Hepatocyte (in vitro differentiated cells): ENCODE results near the gene SLC6A11. TPM values are rescaled to one million over a fixed set of nuclear protein-coding genes. Genes with fewer than 3 reads are reported as not detected.

Source experiments
- DNase-seq: peaks from one replicate; pipeline ENCODE4 v3.0.0-alpha.2; 2016; ENCODE audit warnings: low spot score
- H2AFZ ChIP-seq: fragments of 200-600 bp; sonication (generic); 2 replicates; pipeline ENCODE4 v1.6.0; 2016; ENCODE audit warnings: antibody characterized with exemption, mild to moderate bottlenecking
- H3K27ac ChIP-seq: fragments of 200-600 bp; sonication (generic); 2 replicates; pipeline ENCODE4 v1.5.1; 2016; ENCODE audit warnings: mild to moderate bottlenecking
- H3K27me3 ChIP-seq: fragments of 200-600 bp; sonication (generic); 2 replicates; pipeline ENCODE4 v1.6.1; 2016
- H3K36me3 ChIP-seq: fragments of 200-600 bp; sonication (generic); replicated peaks from 2 replicates; pipeline ENCODE4 v1.5.1; 2016; ENCODE audit warnings: low read depth; ENCODE audit not compliant: insufficient read depth
- H3K4me1 ChIP-seq: fragments of 200-600 bp; sonication (generic); 2 replicates; pipeline ENCODE4 v1.5.1; 2016; ENCODE audit warnings: mild to moderate bottlenecking, moderate library complexity; ENCODE audit not compliant: insufficient read depth
- H3K4me2 ChIP-seq: fragments of 200-600 bp; sonication (generic); 2 replicates; pipeline ENCODE4 v1.6.0; 2016
- H3K4me3 ChIP-seq: fragments of 200-600 bp; sonication (generic); 2 replicates; pipeline ENCODE4 v1.5.1; 2016; ENCODE audit warnings: mild to moderate bottlenecking
- H3K79me2 ChIP-seq: fragments of 200-600 bp; sonication (generic); 2 replicates; pipeline ENCODE4 v1.6.0; 2017; ENCODE audit warnings: mild to moderate bottlenecking
- H3K9me2 ChIP-seq: fragments of 200-600 bp; sonication (generic); replicated peaks from 2 replicates; pipeline ENCODE4 v1.6.0; 2017; ENCODE audit warnings: mild to moderate bottlenecking; ENCODE audit not compliant: insufficient read depth
- H3K9me3 ChIP-seq: fragments of 200-600 bp; sonication (generic); 2 replicates; pipeline ENCODE4 v1.5.1; 2016; ENCODE audit warnings: low read depth, mild to moderate bottlenecking
- H4K20me1 ChIP-seq: fragments of 200-600 bp; sonication (generic); 2 replicates; pipeline ENCODE4 v1.6.0; 2016; ENCODE audit warnings: mild to moderate bottlenecking; ENCODE audit not compliant: insufficient read depth, poor library complexity, severe bottlenecking
- CTCF ChIP-seq: fragments of 200-600 bp; sonication (generic); IDR thresholded peaks from 2 replicates; pipeline ENCODE4 v1.5.1; 2016; ENCODE audit warnings: antibody characterized with exemption, mild to moderate bottlenecking; ENCODE audit not compliant: poor library complexity
- EZH2 ChIP-seq: fragments of 200-600 bp; sonication (generic); IDR thresholded peaks from 2 replicates; pipeline ENCODE4 v1.6.1; 2016; ENCODE audit warnings: antibody characterized with exemption, mild to moderate bottlenecking, borderline replicate concordance
- EZH2phosphoT487 ChIP-seq: fragments of 200-600 bp; sonication (generic); IDR thresholded peaks from one replicate; pipeline ENCODE4 v1.6.1; 2018; ENCODE audit warnings: antibody characterized with exemption, mild to moderate bottlenecking, low read depth, moderate library complexity; ENCODE audit not compliant: unreplicated experiment, severe bottlenecking
- WGBS: methylation state at CpG from one replicate; pipeline ENCODE4 v1.1.6; 2016; ENCODE audit warnings: low lambda C conversion rate; ENCODE audit errors: missing lambda C conversion rate; 5-methylcytosine and 5-hydroxymethylcytosine counted together
- polyA plus RNA-seq: library from polyadenylated mRNA; unstranded; fragments of >200 nt; fragmentation: Nextera tagmentation; extraction: Ambion mirVana; gene quantifications from 2 replicates; pipeline ENCODE4 v1.2.1, GENCODE V29; 2016
- total RNA-seq: library from RNA; depleted of rRNA; stranded (reverse); fragments of >200 nt; gene quantifications from 2 replicates; pipeline ENCODE4 v1.2.3, GENCODE V29; 2014

SLC6A11 gene
- total and polyA plus RNA-seq, 2 experiments from 2014 or later = 1.5 to 1.7 TPM

- no peaks in the 10 kb centered on the region for H4K20me1 ChIP-seq
- H3K27ac ChIP-seq = no peak overlapping the region
- no peaks in the 10 kb centered on the region for H3K36me3 ChIP-seq
- 39% methylated on average over 8 of the region's 8 CpGs for WGBS
- H3K79me2 ChIP-seq = no peaks in the 10 kb centered on the region
- H3K4me1 ChIP-seq = no peaks in the 10 kb centered on the region
- peaks cover 2% of the 10 kb centered on the region for H3K27me3 ChIP-seq
- no peaks in the 10 kb centered on the region for H3K9me3 ChIP-seq
- H3K4me2 ChIP-seq = no peak overlapping the region
- H3K4me3 ChIP-seq = no peak overlapping the region
- TF ChIP-seq EZH2 (no peak), CTCF (peak; percentile 83), EZH2phosphoT487 (no peak)
- H3K9me2 ChIP-seq = no peaks in the 10 kb centered on the region
- peak; percentile 82 for DNase-seq
- no peak overlapping the region for H2AFZ ChIP-seq
Measured at GRCh38 chr3:10945683-10946287, 129.8 kb downstream of the SLC6A11 start.

GRCh38 chr3:10946526-10946925 is 130.5 kb downstream of the SLC6A11 start:
- no peak overlapping the region for H2AFZ ChIP-seq

GRCh38 chr3:10948326-10948725 is 132.3 kb downstream of the SLC6A11 start:
- Histone ChIP-seq H3K36me3 (no peaks in the 10 kb centered on the region), H3K4me2 (no peak overlapping the region), H3K27ac (no peak overlapping the region), H4K20me1 (no peaks in the 10 kb centered on the region), H3K4me1 (no peaks in the 10 kb centered on the region), H3K4me3 (no peak overlapping the region), H3K9me3 (no peaks in the 10 kb centered on the region), H3K9me2 (no peaks in the 10 kb centered on the region), H2AFZ (no peak overlapping the region), H3K27me3 (peaks cover 2% of the 10 kb centered on the region), H3K79me2 (no peaks in the 10 kb centered on the region)
- no peak for TF ChIP-seq CTCF
- TF ChIP-seq EZH2phosphoT487 = no peak
- TF ChIP-seq EZH2 = no peak
- WGBS = 85% methylated on average over 6 of the region's 6 CpGs
- DNase-seq = no peak

More at GRCh38 chr3:10946526-10946925, 130.5 kb downstream of the SLC6A11 start:
- H3K4me3 ChIP-seq = no peak overlapping the region
- no peaks in the 10 kb centered on the region for H3K9me2 ChIP-seq
- WGBS = 57% methylated on average over 8 of the region's 8 CpGs
- no peaks in the 10 kb centered on the region for H3K79me2 ChIP-seq
- H3K36me3 ChIP-seq = no peaks in the 10 kb centered on the region
- no peaks in the 10 kb centered on the region for H3K4me1 ChIP-seq
- H3K27me3 ChIP-seq = peaks cover 2% of the 10 kb centered on the region
- H4K20me1 ChIP-seq = no peaks in the 10 kb centered on the region
- no peak overlapping the region for H3K4me2 ChIP-seq
- no peak overlapping the region for H3K27ac ChIP-seq
- no peaks in the 10 kb centered on the region for H3K9me3 ChIP-seq
- no peak for DNase-seq
- TF ChIP-seq CTCF (no peak), EZH2 (no peak), EZH2phosphoT487 (no peak)
